ENCODE measurements around the gene CLEC4G.

DNA sequence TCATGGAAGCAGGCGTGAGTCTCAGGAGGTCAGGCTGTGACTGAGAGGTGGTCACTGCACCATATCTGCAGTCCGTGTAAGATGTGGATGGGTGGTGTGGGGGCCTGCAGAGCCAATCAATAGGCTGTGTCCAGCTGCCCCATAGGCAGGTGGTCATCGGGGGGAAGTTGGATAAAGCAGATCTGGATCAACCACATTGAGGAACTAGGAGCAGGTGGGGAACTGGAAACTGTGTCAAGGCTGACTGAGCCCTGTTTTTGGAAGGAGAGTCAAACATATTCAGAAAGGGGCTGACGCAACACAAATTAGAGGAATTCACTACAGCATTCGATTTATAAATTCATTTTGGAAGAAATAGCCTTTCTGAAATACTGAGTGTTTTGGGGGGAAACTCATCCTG is 46.2 kb upstream of the CLEC4G start:
- TF ChIP-seq, protein P1, sequence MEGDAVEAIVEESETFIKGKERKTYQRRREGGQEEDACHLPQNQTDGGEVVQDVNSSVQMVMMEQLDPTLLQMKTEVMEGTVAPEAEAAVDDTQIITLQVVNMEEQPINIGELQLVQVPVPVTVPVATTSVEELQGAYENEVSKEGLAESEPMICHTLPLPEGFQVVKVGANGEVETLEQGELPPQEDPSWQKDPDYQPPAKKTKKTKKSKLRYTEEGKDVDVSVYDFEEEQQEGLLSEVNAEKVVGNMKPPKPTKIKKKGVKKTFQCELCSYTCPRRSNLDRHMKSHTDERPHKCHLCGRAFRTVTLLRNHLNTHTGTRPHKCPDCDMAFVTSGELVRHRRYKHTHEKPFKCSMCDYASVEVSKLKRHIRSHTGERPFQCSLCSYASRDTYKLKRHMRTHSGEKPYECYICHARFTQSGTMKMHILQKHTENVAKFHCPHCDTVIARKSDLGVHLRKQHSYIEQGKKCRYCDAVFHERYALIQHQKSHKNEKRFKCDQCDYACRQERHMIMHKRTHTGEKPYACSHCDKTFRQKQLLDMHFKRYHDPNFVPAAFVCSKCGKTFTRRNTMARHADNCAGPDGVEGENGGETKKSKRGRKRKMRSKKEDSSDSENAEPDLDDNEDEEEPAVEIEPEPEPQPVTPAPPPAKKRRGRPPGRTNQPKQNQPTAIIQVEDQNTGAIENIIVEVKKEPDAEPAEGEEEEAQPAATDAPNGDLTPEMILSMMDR (conservative IDR thresholded peaks at IDR 0.05; ENCODE audit: low read depth, low read length): no peak
- TF ChIP-seq EZH2 (IDR thresholded peaks at IDR 0.05; ENCODE audit: low read length, unreplicated experiment) (no peak), EZH2phosphoT487 (IDR thresholded peaks at IDR 0.05; ENCODE audit: borderline replicate concordance, low read length) (no peak)

Data from PC-3 (cell line).